K562 (cell line): ENCODE data around the gene GRID2IP. TPM values are rescaled to one million over a fixed set of nuclear protein-coding genes. Genes with fewer than 3 reads are reported as not detected.

ENCODE experiments used
- CREB3L1 ChIP-seq: fragments of 450-650 bp; IDR thresholded peaks from 2 replicates; pipeline ENCODE4 v1.6.1; 2014; ENCODE audit warnings: low read depth, mild to moderate bottlenecking, moderate library complexity, borderline replicate concordance
- CTBP1 ChIP-seq: fragments of 450-650 bp; IDR thresholded peaks from 2 replicates; pipeline ENCODE4 v1.6.1; 2016; ENCODE audit warnings: borderline replicate concordance
- ETV5 ChIP-seq: sonication (generic); formaldehyde crosslinking; IDR thresholded peaks from 2 replicates; pipeline ENCODE4 v1.4.0; 2020; ENCODE audit warnings: low read depth, mild to moderate bottlenecking, missing genetic modification reagents
- FOXO4 ChIP-seq: fragments of 450-650 bp; formaldehyde crosslinking; IDR thresholded peaks from 2 replicates; pipeline ENCODE4 v1.4.0; 2020; ENCODE audit warnings: mild to moderate bottlenecking, moderate library complexity
- FUS ChIP-seq: fragments of 200-400 bp; formaldehyde crosslinking; optimal IDR thresholded peaks from 2 replicates; pipeline ENCODE3; 2017; ENCODE audit warnings: low read depth, low read length
- GABPA ChIP-seq: fragments of 200-800 bp; sonication (Bioruptor generic); conservative IDR thresholded peaks from 2 replicates; pipeline ENCODE4 v1.6.1; 2016; ENCODE audit warnings: low read depth, missing genetic modification characterization, missing compliant biosample characterization
- HES1 ChIP-seq: fragments of 450-650 bp; IDR thresholded peaks from 2 replicates; pipeline ENCODE4 v1.6.1; 2016; ENCODE audit warnings: low read depth, mild to moderate bottlenecking, moderate library complexity
- ILF3 ChIP-seq: fragments of 450-650 bp; IDR thresholded peaks from 2 replicates; pipeline ENCODE4 v1.6.1; 2018; ENCODE audit warnings: antibody characterized with exemption, mild to moderate bottlenecking, moderate library complexity, borderline replicate concordance
- KDM4B ChIP-seq, 2 experiments: fragments of 450-650 bp in 1 of 2; sonication (generic) in 1 of 2; IDR thresholded peaks; 2 replicates each; pipeline ENCODE4 v1.6.1; 2016 to 2017; ENCODE audit warnings: borderline replicate concordance in 2 of 2, antibody characterized with exemption in 1 of 2, low read depth in 1 of 2, mild to moderate bottlenecking in 1 of 2
- KDM5B ChIP-seq: fragments of 200-600 bp; sonication (generic); IDR thresholded peaks from 2 replicates; pipeline ENCODE4 v1.6.1; 2012; ENCODE audit warnings: low read depth, mild to moderate bottlenecking, moderate library complexity, low read length, control low read depth, inconsistent platforms; ENCODE audit not compliant: insufficient replicate concordance
- MNT ChIP-seq, 2 experiments: fragments of 450-650 bp; conservative IDR thresholded peaks; 2 replicates each; pipeline ENCODE4 v1.6.1; 2017; ENCODE audit warnings: mild to moderate bottlenecking in 2 of 2, moderate library complexity in 2 of 2
- PHF8 ChIP-seq: fragments of 200-600 bp; sonication (generic); IDR thresholded peaks from 2 replicates; pipeline ENCODE4 v1.6.1; 2012; ENCODE audit warnings: mixed run types, mild to moderate bottlenecking, inconsistent platforms, low read length, moderate library complexity, borderline replicate concordance
- POLR2AphosphoS5 ChIP-seq: IDR thresholded peaks from 2 replicates; pipeline ENCODE4 v1.6.1; 2011; ENCODE audit warnings: mild to moderate bottlenecking, low read depth, low read length, moderate library complexity; ENCODE audit not compliant: control insufficient read depth, insufficient read depth
- RAD51 ChIP-seq: fragments of 450-650 bp; IDR thresholded peaks from 2 replicates; pipeline ENCODE4 v1.7.1; 2016; ENCODE audit warnings: low read depth, mild to moderate bottlenecking, borderline replicate concordance
- RBBP5 ChIP-seq: fragments of 200-600 bp; sonication (generic); IDR thresholded peaks from 2 replicates; pipeline ENCODE4 v1.6.1; 2012; ENCODE audit warnings: borderline replicate concordance, mild to moderate bottlenecking, low read length, control low read depth, inconsistent platforms; ENCODE audit not compliant: insufficient read depth, poor library complexity, severe bottlenecking
- SMAD1 ChIP-seq: fragments of 150-350 bp; IDR thresholded peaks from 2 replicates; pipeline ENCODE4 v1.6.1; 2014; ENCODE audit warnings: low read length, low read depth; ENCODE audit not compliant: partially characterized antibody
- SRF ChIP-seq, 2 experiments: fragments of 250-450, 450-650 bp in 1 of 2; sonication (Bioruptor Pico) in 1 of 2; sonication (generic) in 1 of 2; formaldehyde crosslinking; IDR thresholded peaks; 2 replicates each; pipeline versions ENCODE4 v1.5.0 to v1.5.1; 2020 to 2022; ENCODE audit warnings: mild to moderate bottlenecking in 1 of 2, missing genetic modification reagents in 1 of 2
- ZBTB33 ChIP-seq: sonication (generic); formaldehyde crosslinking; IDR thresholded peaks from 2 replicates; pipeline ENCODE4 v1.8.1; 2023; ENCODE audit warnings: mild to moderate bottlenecking, missing genetic modification reagents
- polyA plus RNA-seq, 8 experiments: library from polyadenylated mRNA; depleted of rRNA in 4 of 8; stranded (reverse) in 5 of 8; unstranded in 3 of 8; fragments of >200 nt; fragmentation: Nextera tagmentation in 2 of 8; fragmentation: Illumina TruSeq in 1 of 8; extraction: Ambion mirVana in 2 of 8; extraction: Trizol in 1 of 8; gene quantifications; 2 replicates each; pipeline versions ENCODE4 v1.2.1 to v1.2.3, GENCODE V29; 2011 to 2014; ENCODE audit warnings: inconsistent platforms in 1 of 8, missing spikeins in 1 of 8
- total RNA-seq, 7 experiments: library from RNA; depleted of rRNA in 6 of 7; stranded (reverse); fragments of >200 nt in 6 of 7; fragmentation: Illumina TruSeq in 2 of 7; extraction: Trizol in 2 of 7; gene quantifications; 2 replicates each; pipeline versions ENCODE4 v1.2.1 to v1.2.3, GENCODE V29; 2011 to 2021; ENCODE audit warnings: low replicate concordance in 1 of 7

Gene GRID2IP
- total and polyA plus RNA-seq, 9 of the 15 experiments (the other 6 are each of a cell fraction or from before 2014, with no cell fraction given) = not detected

GRCh38 chr7:6577369-6578113 lies 26.3 kb upstream of the GRID2IP start, which contains the start of gene ZDHHC4 (continued):
- peak; percentile 98 for TF ChIP-seq KDM5B
- no peak for TF ChIP-seq FOXO4 (CRISPR knock-in tag)
- peak; percentile 60 for TF ChIP-seq SMAD1
- TF ChIP-seq ZBTB33 (CRISPR knock-in tag) = no peak
- no peak for TF ChIP-seq ILF3
- peak in 1 of 2 experiments; percentile 92; a peak in 2 of 4 replicates for TF ChIP-seq KDM4B (IDR thresholded peaks at IDR 0.05; ENCODE audit: borderline replicate concordance in 2 of 2, low read depth in 1 of 2)
- peak; percentile 40; the same call in 1 of the 2 replicates for TF ChIP-seq RAD51
- TF ChIP-seq ETV5 (CRISPR knock-in tag) = peak; percentile 78
- TF ChIP-seq HES1 = no peak
- TF ChIP-seq CREB3L1 = peak; percentile 44; the same call in 1 of the 2 replicates
- peak; percentile 31 for TF ChIP-seq RBBP5
- TF ChIP-seq GABPA (tag) = peak; percentile 97
- TF ChIP-seq PHF8 = peak; percentile 96
- TF ChIP-seq POLR2AphosphoS5 = peak; percentile 91
- TF ChIP-seq SRF (CRISPR knock-in tag; IDR thresholded peaks at IDR 0.05) = peak in 1 of 2 experiments; percentile 70; a peak in 2 of 4 replicates
- TF ChIP-seq MNT (conservative IDR thresholded peaks at IDR 0.05) = peak; percentile 63 to 82
- TF ChIP-seq CTBP1 = peak; percentile 56; the same call in 1 of the 2 replicates
- no peak for TF ChIP-seq FUS
